ENCODE measurements around the gene PPP4R2. TPM values are rescaled to one million over a fixed set of nuclear protein-coding genes. Genes with fewer than 3 reads are reported as not detected.
"Not testable (repeated sequence)": the region's sequence is repeated elsewhere in the genome, so short reads cannot be mapped to it uniquely, and the experiment has no call there.

Gene PPP4R2
- total RNA-seq, 2 donors from 2014 or later, result 99.5 to 101 TPM

DNA sequence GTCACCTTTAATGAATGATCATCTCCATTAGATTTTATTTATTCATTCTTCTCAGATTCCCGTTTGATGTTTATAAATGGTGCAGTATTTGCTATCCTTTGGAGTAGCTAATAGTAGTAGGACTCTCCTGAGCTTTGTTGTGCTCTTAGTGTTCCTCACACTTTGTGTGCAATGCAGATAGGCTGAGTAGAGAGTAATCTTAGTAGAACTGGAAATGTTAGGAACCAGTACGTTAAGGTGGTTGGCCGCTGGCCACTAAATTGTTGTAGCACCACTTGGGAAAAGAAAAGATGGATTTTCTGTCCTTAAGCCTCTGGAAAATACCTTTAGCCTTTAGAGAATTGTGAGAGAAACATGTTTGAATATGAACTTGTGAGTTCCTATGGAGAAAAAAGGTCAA lies 44.9 kb downstream of the PPP4R2 start:
- Mint-ChIP-seq H3K9me3 (no peaks in the 10 kb centered on the region), H3K36me3 (ENCODE audit: insufficient read depth in 2 of 2) (peaks cover 0 to 3% of the 10 kb centered on the region in 2 donors), H3K4me3 (peak overlapping the region; percentile 9 to 76), H3K27ac (peak overlapping the region; percentile 91), H3K4me1 (ENCODE audit: low read depth) (peaks cover 86% of the 10 kb centered on the region), H3K27me3 (ENCODE audit: low read depth) (no peaks in the 10 kb centered on the region)
- DNase-seq (no peak), ATAC-seq (replicated peaks in 1 of 2) (no peak)

DNA sequence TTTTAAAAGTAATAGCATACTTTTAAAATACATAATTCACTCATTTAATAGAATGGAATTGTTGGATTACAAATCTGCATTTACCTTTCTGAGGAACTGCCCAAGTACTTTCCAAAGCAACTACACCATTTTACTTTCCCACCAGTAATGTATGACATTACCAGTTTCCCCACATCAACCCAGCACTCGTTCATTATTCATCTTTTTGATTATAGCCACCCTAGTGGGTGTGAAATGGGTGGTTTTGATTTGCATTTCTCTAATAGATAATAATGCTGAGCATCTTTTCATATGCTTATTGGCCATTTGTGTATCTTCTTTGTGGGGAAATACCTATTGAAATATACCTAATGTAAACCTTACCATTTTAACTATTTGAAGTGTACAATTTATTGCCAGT lies 46.8 kb downstream of the PPP4R2 start:
- no peak for ATAC-seq (replicated peaks in 1 of 2)
- Mint-ChIP-seq H3K27ac (no peak overlapping the region), H3K36me3 (ENCODE audit: insufficient read depth in 2 of 2) (peaks cover 0 to 4% of the 10 kb centered on the region in 2 donors), H3K9me3 (no peaks in the 10 kb centered on the region), H3K27me3 (ENCODE audit: low read depth) (no peaks in the 10 kb centered on the region), H3K4me1 (ENCODE audit: low read depth) (peaks cover 73% of the 10 kb centered on the region), H3K4me3 (no peak overlapping the region)
- DNase-seq, result no peak

DNA sequence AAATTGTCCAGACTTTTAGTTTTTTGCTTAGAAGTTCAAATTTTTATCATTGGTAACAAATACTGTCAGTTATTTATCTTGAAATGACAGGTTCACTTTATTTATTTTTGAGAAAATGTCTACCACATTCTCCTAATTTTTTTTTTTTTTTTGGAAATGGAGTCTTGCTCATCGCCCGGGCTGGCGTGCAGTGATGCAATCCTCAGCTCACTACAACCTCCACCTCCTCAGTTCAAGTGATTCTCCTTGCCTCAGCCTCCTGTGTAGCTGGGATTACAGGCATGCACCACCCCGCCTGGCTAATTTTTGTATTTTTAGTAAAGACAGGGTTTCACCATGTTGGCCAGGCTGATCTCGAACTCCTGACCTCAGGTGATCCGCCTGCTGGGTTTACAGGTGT lies 48.8 kb downstream of the PPP4R2 start:
- H3K36me3 Mint-ChIP-seq (ENCODE audit: insufficient read depth in 2 of 2), result peaks cover 0 to 4% of the 10 kb centered on the region in 2 donors
- H3K9me3 Mint-ChIP-seq, result no peaks in the 10 kb centered on the region
- no peaks in the 10 kb centered on the region for H3K27me3 Mint-ChIP-seq (ENCODE audit: low read depth)
- H3K4me3 Mint-ChIP-seq, result no peak overlapping the region
- no peak overlapping the region for H3K27ac Mint-ChIP-seq
- ATAC-seq (replicated peaks in 1 of 2) (no peak), DNase-seq (no peak)
- peaks cover 64% of the 10 kb centered on the region for H3K4me1 Mint-ChIP-seq (ENCODE audit: low read depth)

DNA sequence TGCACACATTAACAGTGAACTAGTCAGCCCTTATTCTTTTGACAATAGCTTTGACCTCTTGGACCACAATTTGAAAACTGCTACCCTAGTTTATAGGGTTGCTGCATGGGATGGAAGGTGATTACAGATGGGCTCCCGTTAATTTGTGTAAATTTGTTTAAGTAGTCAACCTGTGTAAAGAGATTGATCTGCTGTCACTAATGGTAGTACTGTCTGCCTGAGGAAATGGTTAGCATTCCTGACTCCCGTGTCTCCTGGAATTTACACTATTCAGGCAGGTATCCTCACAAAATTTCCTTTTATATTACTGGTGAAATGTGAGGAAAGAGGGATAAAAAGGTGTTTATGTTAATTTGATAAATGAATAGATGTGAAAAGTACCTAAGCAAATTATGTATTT lies 49.6 kb downstream of the PPP4R2 start:
- H3K9me3 Mint-ChIP-seq, result no peaks in the 10 kb centered on the region
- H3K27ac Mint-ChIP-seq, result peak overlapping the region; percentile 50
- DNase-seq, result no peak
- peaks cover 0 to 9% of the 10 kb centered on the region in 2 donors for H3K36me3 Mint-ChIP-seq (ENCODE audit: insufficient read depth in 2 of 2)
- H3K4me1 Mint-ChIP-seq (ENCODE audit: low read depth), result peaks cover 56% of the 10 kb centered on the region
- H3K4me3 Mint-ChIP-seq, result no peak overlapping the region
- ATAC-seq (replicated peaks in 1 of 2), result no peak
- no peaks in the 10 kb centered on the region for H3K27me3 Mint-ChIP-seq (ENCODE audit: low read depth)

DNA sequence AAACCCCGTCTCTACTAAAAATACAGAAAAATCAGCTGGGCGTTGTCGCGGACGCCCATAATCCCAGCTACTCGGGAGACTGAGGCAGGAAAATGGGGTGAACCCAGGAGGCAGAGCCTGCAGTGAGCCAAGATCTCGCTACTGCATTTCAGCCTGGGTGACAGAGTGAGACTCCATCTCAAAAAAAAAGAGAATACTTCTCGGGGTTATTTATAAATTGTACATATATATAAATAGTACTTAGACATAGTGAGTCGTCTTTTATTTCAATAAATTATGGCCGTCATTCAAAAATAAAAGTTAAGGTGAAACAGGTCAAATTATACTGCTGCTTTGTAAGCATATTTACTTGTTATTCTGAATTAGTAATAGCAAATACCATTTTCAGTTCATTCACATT lies 52.7 kb downstream of the PPP4R2 start:
- Mint-ChIP-seq H3K4me1 (ENCODE audit: low read depth) (peaks cover 29% of the 10 kb centered on the region), H3K4me3 (no peak overlapping the region), H3K27ac (no peak overlapping the region), H3K36me3 (ENCODE audit: insufficient read depth in 2 of 2) (peaks cover 0 to 10% of the 10 kb centered on the region in 2 donors), H3K27me3 (ENCODE audit: low read depth) (no peaks in the 10 kb centered on the region), H3K9me3 (no peaks in the 10 kb centered on the region)
- DNase-seq, result no peak
- ATAC-seq (replicated peaks in 1 of 2), result no peak

DNA sequence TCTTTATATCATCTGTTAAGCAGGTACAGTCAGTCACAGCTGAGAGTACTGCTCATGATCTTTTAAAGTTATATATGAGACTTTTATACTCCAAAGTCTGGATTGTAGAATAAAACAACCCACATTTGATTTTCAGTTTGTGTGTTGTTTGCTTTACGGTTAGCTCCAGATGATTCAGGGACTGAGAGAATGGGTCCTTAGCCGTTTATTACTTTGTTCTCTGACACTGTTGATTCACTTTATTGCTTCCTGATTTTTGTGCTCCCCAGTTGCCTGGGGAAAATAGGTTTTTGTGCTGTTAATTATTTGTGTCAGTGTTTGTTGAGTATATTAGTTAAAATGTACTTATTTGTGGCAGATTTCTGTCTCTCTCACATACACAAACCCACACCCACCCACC lies 56.2 kb downstream of the PPP4R2 start:
- DNase-seq, result no peak
- Mint-ChIP-seq H3K9me3 (no peaks in the 10 kb centered on the region), H3K27me3 (ENCODE audit: low read depth) (no peaks in the 10 kb centered on the region), H3K4me3 (no peak overlapping the region), H3K4me1 (ENCODE audit: low read depth) (peaks cover 21% of the 10 kb centered on the region), H3K36me3 (ENCODE audit: insufficient read depth in 2 of 2) (peaks cover 0 to 7% of the 10 kb centered on the region in 2 donors), H3K27ac (no peak overlapping the region)
- ATAC-seq (replicated peaks in 1 of 2), result no peak

DNA sequence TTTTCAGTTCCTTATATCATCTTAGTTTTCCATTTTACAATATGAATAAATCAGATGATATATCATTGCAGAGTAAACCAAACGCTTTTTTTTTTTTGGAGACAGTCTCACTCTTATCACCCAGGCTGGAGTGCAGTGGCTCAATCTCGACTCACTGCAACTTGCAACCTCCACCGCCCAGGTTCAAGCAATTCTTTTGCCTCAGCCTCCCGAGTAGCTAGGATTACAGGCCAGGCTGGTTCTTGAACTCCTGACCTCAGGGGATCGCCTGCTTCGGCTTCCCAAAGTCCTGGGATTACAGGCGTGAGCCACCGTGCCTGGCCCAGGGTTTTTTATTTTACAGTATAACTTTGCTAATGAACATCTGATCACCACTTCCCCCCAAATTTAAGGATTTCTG lies 59.0 kb downstream of the PPP4R2 start:
- Mint-ChIP-seq H3K27me3 (ENCODE audit: low read depth) (no peaks in the 10 kb centered on the region), H3K36me3 (ENCODE audit: insufficient read depth in 2 of 2) (peaks cover 0 to 13% of the 10 kb centered on the region in 2 donors)
- no peak for ATAC-seq (replicated peaks in 1 of 2)

DNA sequence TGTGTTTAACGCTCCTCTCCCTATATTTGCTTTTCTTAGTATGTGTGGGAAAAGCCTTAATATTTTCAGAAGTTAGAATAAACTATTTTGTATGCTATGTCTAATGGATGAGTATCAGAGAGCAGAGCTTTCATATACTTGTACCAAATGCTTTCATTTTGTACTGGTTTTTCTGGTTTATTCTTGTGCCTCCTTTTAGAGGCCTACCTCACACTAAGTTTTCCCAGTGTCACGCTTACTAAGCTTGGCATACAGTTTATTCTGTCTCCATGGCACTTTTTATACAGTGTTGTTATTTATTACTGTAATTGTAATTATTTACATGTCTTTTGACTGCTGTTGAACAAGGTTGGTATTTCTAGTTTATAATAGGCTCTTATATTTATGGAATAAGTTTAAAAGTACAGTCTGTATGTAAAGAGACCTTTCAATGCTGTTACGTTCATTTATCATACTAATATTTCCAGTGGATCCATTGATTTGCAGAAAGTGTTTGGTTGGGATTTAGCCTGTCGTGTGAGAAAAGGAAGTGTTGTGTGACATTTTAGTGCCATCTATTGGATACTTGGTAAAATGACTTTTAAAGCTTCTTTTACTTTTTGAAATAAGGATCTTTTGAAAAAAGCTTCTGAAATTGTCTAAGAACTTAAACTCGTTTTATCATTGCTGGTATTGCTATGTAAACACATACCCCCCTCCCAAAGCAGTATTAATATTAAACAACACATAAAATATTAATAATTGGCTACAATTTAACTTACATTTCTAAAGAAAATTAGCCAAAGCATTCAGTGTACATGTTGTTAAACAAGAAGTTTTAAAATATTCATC lies 59.6 kb downstream of the PPP4R2 start:
- H3K27me3 Mint-ChIP-seq (ENCODE audit: low read depth), result no peaks in the 10 kb centered on the region
- no peak for ATAC-seq (replicated peaks in 1 of 2)
- peak overlapping the region; percentile 52 for H3K27ac Mint-ChIP-seq

More for the DNA sequence above, 59.0 kb downstream of the PPP4R2 start:
- Mint-ChIP-seq H3K27ac (no peak overlapping the region), H3K9me3 (no peaks in the 10 kb centered on the region), H3K4me3 (no peak overlapping the region), H3K4me1 (ENCODE audit: low read depth) (peaks cover 19% of the 10 kb centered on the region)
- DNase-seq, result no peak

DNA sequence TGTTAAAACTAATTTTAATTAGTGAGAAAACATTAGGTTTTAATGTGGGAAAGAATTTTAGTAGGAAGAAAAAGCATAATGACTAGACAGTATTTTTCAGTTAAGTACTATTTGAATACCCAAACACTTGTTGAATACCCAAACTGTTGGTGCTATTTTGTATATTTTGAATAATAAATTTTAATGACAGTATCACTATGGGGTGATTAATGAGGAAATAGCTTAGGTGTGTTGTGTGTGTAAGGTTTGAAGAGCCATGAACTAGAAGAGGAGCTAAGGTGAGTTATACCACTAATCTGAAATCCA lies 60.2 kb downstream of the PPP4R2 start:
- Mint-ChIP-seq H3K4me1 (ENCODE audit: low read depth) (peaks cover 19% of the 10 kb centered on the region), H3K27ac (no peak overlapping the region), H3K4me3 (no peak overlapping the region), H3K9me3 (no peaks in the 10 kb centered on the region), H3K27me3 (ENCODE audit: low read depth) (no peaks in the 10 kb centered on the region), H3K36me3 (ENCODE audit: insufficient read depth in 2 of 2) (peaks cover 0 to 10% of the 10 kb centered on the region in 2 donors)
- ATAC-seq (replicated peaks in 1 of 2) (no peak), DNase-seq (no peak)

More for the DNA sequence above, 59.6 kb downstream of the PPP4R2 start:
- DNase-seq, result no peak
- Mint-ChIP-seq H3K4me3 (no peak overlapping the region), H3K4me1 (ENCODE audit: low read depth) (peaks cover 19% of the 10 kb centered on the region), H3K36me3 (ENCODE audit: insufficient read depth in 2 of 2) (peaks cover 0 to 10% of the 10 kb centered on the region in 2 donors), H3K9me3 (no peaks in the 10 kb centered on the region)

DNA sequence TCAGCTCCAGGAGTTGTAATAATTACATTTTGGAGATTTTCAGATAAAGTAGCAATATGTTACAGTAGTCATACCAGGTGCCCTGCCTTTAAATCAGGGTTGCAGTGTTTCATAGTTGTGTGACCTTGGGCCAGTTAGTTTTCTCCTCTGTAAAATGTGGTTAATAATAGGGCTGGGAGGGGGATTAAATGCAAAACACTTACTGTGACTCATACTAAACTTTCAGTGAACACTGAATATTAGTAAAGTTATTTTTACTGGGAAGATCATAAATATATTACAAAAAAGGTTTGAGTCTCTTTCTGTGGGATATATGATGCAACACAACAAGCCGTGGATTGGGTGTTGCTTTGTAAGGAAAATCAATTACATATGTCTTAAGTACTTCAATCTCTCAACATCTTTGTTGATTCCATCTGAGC lies 63.7 kb downstream of the PPP4R2 start:
- ATAC-seq (replicated peaks in 1 of 2), result no peak
- peaks cover 0 to 21% of the 10 kb centered on the region in 2 donors for H3K36me3 Mint-ChIP-seq (ENCODE audit: insufficient read depth in 2 of 2)

DNA sequence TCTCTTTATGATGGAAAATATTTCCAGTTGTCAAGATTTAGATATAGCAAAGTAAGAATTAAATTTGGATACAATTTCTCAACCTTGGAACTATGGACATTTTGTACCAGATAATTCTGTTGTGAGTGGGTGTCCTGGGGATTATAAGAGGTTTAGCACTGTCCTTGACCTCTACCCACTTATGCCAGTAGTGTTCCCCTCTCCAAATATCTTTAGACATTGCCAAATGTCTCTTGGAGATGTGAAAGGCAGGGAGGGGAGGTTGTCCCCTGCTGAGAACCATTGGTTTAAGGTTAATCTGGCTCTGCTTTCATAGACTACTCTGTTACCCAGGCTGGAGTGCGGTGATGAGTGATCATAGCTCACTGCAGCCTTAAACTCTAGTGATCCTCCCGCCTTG lies 64.8 kb downstream of the PPP4R2 start, which contains the start of gene EBLN2:
TSS of gene EBLN2 (plus strand) at position 244 of the 400 bp plus-strand sequence. CDS start 423 bp downstream, outside the sequence.
- DNase-seq (no peak), ATAC-seq (replicated peaks in 1 of 2) (no peak)
- Mint-ChIP-seq H3K27ac (no peak within 1 kb of the TSS), H3K27me3 (ENCODE audit: low read depth) (no peaks in the 10 kb centered on the region), H3K9me3 (no peaks in the 10 kb centered on the region), H3K4me3 (no peak within 1 kb of the TSS), H3K36me3 (ENCODE audit: insufficient read depth in 2 of 2) (peaks cover 0 to 27% of the 10 kb centered on the region in 2 donors), H3K4me1 (ENCODE audit: low read depth) (peaks cover 7% of the 10 kb centered on the region)

More for the DNA sequence above, 63.7 kb downstream of the PPP4R2 start:
- H3K4me1 Mint-ChIP-seq (ENCODE audit: low read depth), result peaks cover 14% of the 10 kb centered on the region
- peak overlapping the region; percentile 70 for H3K27ac Mint-ChIP-seq
- no peak overlapping the region for H3K4me3 Mint-ChIP-seq
- no peaks in the 10 kb centered on the region for H3K9me3 Mint-ChIP-seq
- H3K27me3 Mint-ChIP-seq (ENCODE audit: low read depth), result no peaks in the 10 kb centered on the region
- DNase-seq, result no peak

DNA sequence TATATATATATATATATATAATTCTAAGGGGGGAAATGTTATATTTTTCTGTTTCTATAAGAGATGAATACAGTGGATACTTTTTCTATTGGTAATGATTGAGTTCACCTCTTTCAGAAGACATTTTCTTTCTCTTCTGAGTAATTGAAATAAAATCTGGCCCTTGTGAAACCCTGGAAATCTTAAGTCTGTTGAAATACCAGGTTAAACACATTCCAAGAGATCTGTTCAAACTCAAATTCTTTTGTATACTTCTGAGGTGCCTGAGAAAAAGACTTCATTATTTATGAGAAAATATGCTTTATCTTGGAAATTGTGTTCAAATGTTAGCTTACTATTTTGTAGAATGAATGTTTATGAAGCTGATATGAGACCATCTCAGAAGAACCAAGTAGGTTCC lies 69.6 kb downstream of the PPP4R2 start:
- ATAC-seq (replicated peaks in 1 of 2); H3K27me3 Mint-ChIP-seq (ENCODE audit: low read depth); DNase-seq; H3K9me3 Mint-ChIP-seq; H3K4me3 Mint-ChIP-seq; H3K27ac Mint-ChIP-seq: not testable (repeated sequence)
- H3K36me3 Mint-ChIP-seq (ENCODE audit: insufficient read depth in 2 of 2), result peaks cover 0 to 21% of the 10 kb centered on the region in 2 donors
- peaks cover 11% of the 10 kb centered on the region for H3K4me1 Mint-ChIP-seq (ENCODE audit: low read depth)

DNA sequence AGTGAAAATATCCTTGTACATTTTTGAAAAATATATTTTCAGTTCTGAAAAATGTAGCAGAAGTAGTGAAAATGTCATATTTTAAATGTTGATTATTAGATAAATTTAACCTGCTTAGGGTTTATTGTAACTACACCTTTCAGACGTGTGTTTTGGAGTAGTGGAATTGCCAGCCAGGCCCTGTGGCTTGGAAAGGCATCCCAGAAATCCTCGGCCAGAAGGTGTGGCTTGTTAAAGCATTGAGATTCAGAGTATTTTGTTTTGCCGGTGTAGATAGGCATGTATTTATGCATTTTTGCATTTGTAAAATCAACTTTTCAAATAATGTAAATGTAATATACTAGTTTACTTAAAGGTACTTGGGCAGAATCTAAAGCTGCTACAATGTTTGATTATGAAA lies 71.8 kb downstream of the PPP4R2 start:
- no peak for ATAC-seq (replicated peaks in 1 of 2)
- no peak overlapping the region for H3K4me3 Mint-ChIP-seq
- peaks cover 22% of the 10 kb centered on the region for H3K4me1 Mint-ChIP-seq (ENCODE audit: low read depth)
- H3K9me3 Mint-ChIP-seq, result no peaks in the 10 kb centered on the region
- H3K27ac Mint-ChIP-seq, result no peak overlapping the region
- no peaks in the 10 kb centered on the region for H3K27me3 Mint-ChIP-seq (ENCODE audit: low read depth)
- no peak for DNase-seq
- peaks cover 0 to 19% of the 10 kb centered on the region in 2 donors for H3K36me3 Mint-ChIP-seq (ENCODE audit: insufficient read depth in 2 of 2)

DNA sequence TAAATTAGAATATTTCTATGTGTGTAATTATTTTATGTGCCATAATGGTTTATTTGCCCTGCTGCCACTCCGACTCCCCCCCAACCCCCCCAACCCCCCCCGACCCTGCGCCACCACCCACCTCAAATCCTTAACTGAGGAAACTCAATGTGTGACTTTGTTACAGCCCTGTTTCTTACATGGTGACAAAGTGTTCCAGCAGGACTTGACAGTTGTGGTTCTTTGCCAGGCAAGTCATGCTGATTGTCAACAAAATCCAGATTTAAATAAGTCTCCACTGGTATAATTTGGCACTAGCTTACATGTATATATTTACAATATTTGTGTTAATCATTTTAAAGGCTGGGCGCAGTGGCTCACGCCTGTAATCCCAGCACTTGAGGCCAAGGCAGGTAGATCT lies 72.6 kb downstream of the PPP4R2 start:
- Mint-ChIP-seq H3K9me3 (no peaks in the 10 kb centered on the region), H3K27me3 (ENCODE audit: low read depth) (no peaks in the 10 kb centered on the region), H3K27ac (no peak overlapping the region), H3K4me1 (ENCODE audit: low read depth) (peaks cover 22% of the 10 kb centered on the region), H3K36me3 (ENCODE audit: insufficient read depth in 2 of 2) (peaks cover 0 to 19% of the 10 kb centered on the region in 2 donors), H3K4me3 (no peak overlapping the region)
- DNase-seq (no peak), ATAC-seq (replicated peaks in 1 of 2) (no peak)

Data from activated T-cell treated with anti-CD3 and anti-CD28 coated beads, Interleukin-2, amount 50 U/mL, for 72 hours (primary cell).